ENCODE data around the gene NRIP2. TPM values are rescaled to one million over a fixed set of nuclear protein-coding genes. Genes with fewer than 3 reads are reported as not detected.
A peak's percentile ranks its signal among the peaks of the same experiment; 100 is the strongest.

NRIP2 gene
- total and polyA plus RNA-seq, 10 of the 15 experiments (the other 5 are each of a cell fraction or from before 2014, with no cell fraction given) = 0.04 to 0.83 (median 0.42) TPM; not detected in 7

DNA sequence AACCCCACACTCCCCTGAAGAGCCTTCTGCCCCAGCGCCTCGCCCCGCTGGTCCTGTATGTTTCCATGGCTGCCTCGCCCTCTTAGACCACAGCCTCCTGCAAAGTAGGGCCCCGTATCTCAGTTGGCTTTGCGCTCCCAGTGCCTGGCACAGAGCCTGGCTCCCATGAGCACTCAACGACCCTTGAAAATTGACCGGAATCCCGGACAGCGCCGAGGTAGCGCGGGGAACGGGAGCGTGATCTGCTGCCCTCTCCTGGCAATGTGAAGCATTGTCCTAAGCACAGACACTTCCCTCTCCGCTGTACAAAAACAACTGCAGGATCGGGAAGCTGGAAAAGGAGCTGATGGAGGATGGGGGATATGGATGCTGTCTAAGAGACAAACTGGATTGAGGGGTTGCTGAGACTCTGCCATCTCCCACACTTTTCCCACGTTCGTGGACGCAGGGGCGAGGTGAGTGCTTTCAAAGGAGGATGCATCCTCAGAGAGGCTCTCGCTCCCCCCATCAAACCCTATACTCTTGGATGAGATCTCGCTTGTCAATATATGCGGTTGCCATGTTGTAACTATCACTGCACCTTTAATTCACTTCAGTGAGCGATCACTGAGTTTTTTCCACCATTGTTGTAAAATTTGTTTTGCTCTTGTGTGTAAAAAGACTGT lies 50.8 kb downstream of the NRIP2 start:
- POLR2A ChIA-PET = no interaction called here
- H3K36me3 ChIP-seq (ENCODE audit: control insufficient read depth in 2 of 2, insufficient read depth in 2 of 2, low read length in 1 of 2) = no peaks in the 10 kb centered on the region
- RAD21 ChIA-PET (ENCODE audit: unreplicated experiment) = interaction anchor here (1.6 kb wide), 2 partner anchors 12 to 32 kb away, joined by 3 read pairs; no protein-coding TSS in a partner anchor
- in situ Hi-C loops (cut with MboI) (no loop called here), intact Hi-C loops (cut with micrococcal nuclease; ENCODE audit: unreplicated experiment) (loop anchor here (2.0 kb wide), 1 partner anchor 101 kb away; no protein-coding TSS in a partner anchor)
- H3K27me3 ChIP-seq (replicated peaks in 1 of 2; ENCODE audit: control insufficient read depth in 2 of 2, insufficient read depth in 2 of 2, low read length in 1 of 2) = peaks cover 1 to 6% of the 10 kb centered on the region in 2 experiments; a peak in 3 of 4 replicates
- H3K79me2 ChIP-seq (ENCODE audit: control insufficient read depth, insufficient read depth, low read length) = no peaks in the 10 kb centered on the region
- 15% methylated on average over 25 of the region's 25 CpGs for WGBS (ENCODE audit: insufficient coverage, insufficient replicate concordance, low lambda C conversion rate, missing lambda C conversion rate)
- SMC1A ChIA-PET (ENCODE audit: uncharacterized antibody, unreplicated experiment) = interaction anchor here (1.7 kb wide), 1 partner anchor 29 kb away, joined by 6 read pairs; the partner anchor contains the start of gene ITFG2
- CTCF ChIA-PET = interaction anchor here (1.0 to 2.8 kb wide), 9 partner anchors 12 to 457 kb away, joined by 3 to 16 read pairs (median 6); partner anchors contain the start of gene FKBP4
- peak; percentile 96 for ATAC-seq
- H2AFZ ChIP-seq (ENCODE audit: control insufficient read depth, low read depth, low read length) = peak overlapping the region; percentile 23; the same call in 1 of the 2 replicates
- no peaks in the 10 kb centered on the region for H4K20me1 ChIP-seq (ENCODE audit: control insufficient read depth, insufficient read depth)
- H3K9me3 ChIP-seq (replicated peaks; ENCODE audit: control insufficient read depth, insufficient read depth, low read length) = no peaks in the 10 kb centered on the region
- no peak overlapping the region for H3K9ac ChIP-seq (ENCODE audit: control insufficient read depth, insufficient read depth, low read length)
- H3K4me3 ChIP-seq = no peak overlapping the region
- H3K27ac ChIP-seq (ENCODE audit: control insufficient read depth, insufficient read depth) = no peak overlapping the region
- peak; percentile 75 for FAIRE-seq
- no TSS peak for BruUV-seq (replicated peaks)
- no peaks in the 10 kb centered on the region; the same call in 1 of the 2 replicates for H3K4me1 ChIP-seq (ENCODE audit: control insufficient read depth, insufficient read depth, low read length)
- H3K4me2 ChIP-seq (ENCODE audit: control insufficient read depth, insufficient read depth) = peak overlapping the region; percentile 30; the same call in 1 of the 2 replicates
- no peak for DNase-seq (ENCODE audit: low read depth, low spot score)
- TF ChIP-seq SIN3A (IDR thresholded peaks at IDR 0.05; ENCODE audit: low read depth, low read length) = no peak
- TF ChIP-seq SIX5 (IDR thresholded peaks at IDR 0.05; ENCODE audit: low read depth, low read length, severe bottlenecking) = no peak
- TF ChIP-seq TCF7 (IDR thresholded peaks at IDR 0.05; ENCODE audit: borderline replicate concordance) = no peak
- TF ChIP-seq GABPA (IDR thresholded peaks at IDR 0.05; ENCODE audit: low read depth) = no peak
- TF ChIP-seq, protein P1, sequence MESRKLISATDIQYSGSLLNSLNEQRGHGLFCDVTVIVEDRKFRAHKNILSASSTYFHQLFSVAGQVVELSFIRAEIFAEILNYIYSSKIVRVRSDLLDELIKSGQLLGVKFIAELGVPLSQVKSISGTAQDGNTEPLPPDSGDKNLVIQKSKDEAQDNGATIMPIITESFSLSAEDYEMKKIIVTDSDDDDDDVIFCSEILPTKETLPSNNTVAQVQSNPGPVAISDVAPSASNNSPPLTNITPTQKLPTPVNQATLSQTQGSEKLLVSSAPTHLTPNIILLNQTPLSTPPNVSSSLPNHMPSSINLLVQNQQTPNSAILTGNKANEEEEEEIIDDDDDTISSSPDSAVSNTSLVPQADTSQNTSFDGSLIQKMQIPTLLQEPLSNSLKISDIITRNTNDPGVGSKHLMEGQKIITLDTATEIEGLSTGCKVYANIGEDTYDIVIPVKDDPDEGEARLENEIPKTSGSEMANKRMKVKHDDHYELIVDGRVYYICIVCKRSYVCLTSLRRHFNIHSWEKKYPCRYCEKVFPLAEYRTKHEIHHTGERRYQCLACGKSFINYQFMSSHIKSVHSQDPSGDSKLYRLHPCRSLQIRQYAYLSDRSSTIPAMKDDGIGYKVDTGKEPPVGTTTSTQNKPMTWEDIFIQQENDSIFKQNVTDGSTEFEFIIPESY (IDR thresholded peaks at IDR 0.05) = no peak
- TF ChIP-seq, protein P2, sequence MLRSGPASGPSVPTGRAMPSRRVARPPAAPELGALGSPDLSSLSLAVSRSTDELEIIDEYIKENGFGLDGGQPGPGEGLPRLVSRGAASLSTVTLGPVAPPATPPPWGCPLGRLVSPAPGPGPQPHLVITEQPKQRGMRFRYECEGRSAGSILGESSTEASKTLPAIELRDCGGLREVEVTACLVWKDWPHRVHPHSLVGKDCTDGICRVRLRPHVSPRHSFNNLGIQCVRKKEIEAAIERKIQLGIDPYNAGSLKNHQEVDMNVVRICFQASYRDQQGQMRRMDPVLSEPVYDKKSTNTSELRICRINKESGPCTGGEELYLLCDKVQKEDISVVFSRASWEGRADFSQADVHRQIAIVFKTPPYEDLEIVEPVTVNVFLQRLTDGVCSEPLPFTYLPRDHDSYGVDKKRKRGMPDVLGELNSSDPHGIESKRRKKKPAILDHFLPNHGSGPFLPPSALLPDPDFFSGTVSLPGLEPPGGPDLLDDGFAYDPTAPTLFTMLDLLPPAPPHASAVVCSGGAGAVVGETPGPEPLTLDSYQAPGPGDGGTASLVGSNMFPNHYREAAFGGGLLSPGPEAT (IDR thresholded peaks at IDR 0.05; ENCODE audit: low read depth) = no peak
- TF ChIP-seq NKRF (conservative IDR thresholded peaks at IDR 0.05) = no peak
- TF ChIP-seq CHD1 (IDR thresholded peaks at IDR 0.05; ENCODE audit: low read depth, low read length) = no peak
- TF ChIP-seq BCLAF1 (IDR thresholded peaks at IDR 0.05) = no peak
- TF ChIP-seq PAX5 (IDR thresholded peaks at IDR 0.05; ENCODE audit: borderline replicate concordance, low read depth, low read length) = no peak
- peak; percentile 44; the same call in 1 of the 2 replicates for TF ChIP-seq SPI1 (IDR thresholded peaks at IDR 0.05; ENCODE audit: borderline replicate concordance, insufficient read depth, low read depth, low read length)
- no peak for TF ChIP-seq RFX5 (IDR thresholded peaks at IDR 0.05; ENCODE audit: low read depth, low read length)
